HUES48 (cell line): ENCODE measurements around the gene APCDD1L.

Experiments
- H3K27ac ChIP-seq: one replicate; pipeline ENCODE4 v1.7.0; 2013; ENCODE audit warnings: low read depth, low read length, inconsistent platforms
- H3K27me3 ChIP-seq: 2 replicates; pipeline ENCODE4 v1.6.1; 2013; ENCODE audit warnings: mild to moderate bottlenecking, low read length; ENCODE audit not compliant: control insufficient read depth, insufficient read depth
- H3K36me3 ChIP-seq: 2 replicates; pipeline ENCODE4 v1.6.1; 2013; ENCODE audit warnings: low read length; ENCODE audit not compliant: control insufficient read depth, insufficient read depth
- H3K4me1 ChIP-seq: 2 replicates; pipeline ENCODE4 v1.6.1; 2013; ENCODE audit warnings: mild to moderate bottlenecking, low read length; ENCODE audit not compliant: control insufficient read depth, insufficient read depth
- H3K4me3 ChIP-seq: 2 replicates; pipeline ENCODE4 v1.5.1; 2013; ENCODE audit warnings: mild to moderate bottlenecking, low read depth, low read length
- H3K9ac ChIP-seq: 2 replicates; pipeline ENCODE4 v1.6.1; 2013; ENCODE audit warnings: mild to moderate bottlenecking, low read depth, low read length, moderate library complexity
- H3K9me3 ChIP-seq: 2 replicates; pipeline ENCODE4 v1.6.1; 2013; ENCODE audit warnings: low read length; ENCODE audit not compliant: control insufficient read depth, insufficient read depth

Gene APCDD1L

GRCh38 chr20:58471193-58472164, 43.7 kb downstream of the APCDD1L start:
- Histone ChIP-seq H3K9ac (no peak overlapping the region), H3K36me3 (no peaks in the 10 kb centered on the region), H3K4me3 (no peak overlapping the region), H3K9me3 (0 out of 2 replicates have a peak, but pooled peaks cover 1% of the 10 kb centered on the region), H3K27ac (no peak overlapping the region), H3K27me3 (no peaks in the 10 kb centered on the region), H3K4me1 (no peaks in the 10 kb centered on the region)

DNA sequence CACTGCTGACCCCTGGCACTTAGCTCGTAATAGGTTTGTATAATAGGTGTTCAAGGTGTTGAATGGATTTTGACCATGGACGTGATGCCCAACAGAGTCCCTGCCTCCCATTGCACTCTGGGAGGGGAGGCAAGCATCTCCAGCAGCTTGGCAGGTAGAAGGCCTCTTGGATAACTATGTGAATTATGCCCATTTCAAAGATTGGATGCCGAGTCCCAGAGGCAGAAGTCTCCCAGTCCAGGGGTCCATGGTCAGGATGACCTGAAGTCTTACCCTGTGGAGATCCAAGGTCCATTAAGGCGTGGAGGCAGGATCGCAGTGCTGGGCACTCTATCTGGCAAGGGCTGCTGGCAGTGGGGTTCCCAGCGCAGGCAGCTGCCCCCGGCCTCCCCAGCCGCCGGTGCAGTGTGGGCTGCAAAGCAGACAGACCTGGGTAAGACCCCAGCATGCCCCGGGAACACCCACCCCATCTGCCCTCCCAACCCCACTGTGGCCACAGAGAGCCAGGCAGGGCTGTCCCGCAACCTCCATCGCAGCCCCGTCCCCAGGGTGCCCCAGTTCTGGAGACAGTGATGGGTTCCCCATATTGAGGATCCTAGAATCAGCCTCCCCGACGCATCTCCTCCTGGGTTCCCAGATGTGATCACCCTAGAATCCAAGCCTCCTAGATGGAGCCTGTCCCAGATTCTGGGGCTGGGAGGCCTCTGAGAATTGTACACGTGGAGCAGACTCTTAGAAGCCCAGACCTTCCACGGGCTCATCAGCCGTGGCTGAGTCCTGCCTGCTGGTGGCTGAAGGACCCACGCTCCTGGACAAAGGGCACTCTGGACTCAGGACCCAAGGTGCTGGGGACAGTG, 44.6 kb downstream of the APCDD1L start:
- H3K9ac ChIP-seq: no peak overlapping the region
- H3K36me3 ChIP-seq: no peaks in the 10 kb centered on the region
- no peaks in the 10 kb centered on the region for H3K4me1 ChIP-seq
- no peaks in the 10 kb centered on the region for H3K9me3 ChIP-seq
- no peaks in the 10 kb centered on the region for H3K27me3 ChIP-seq
- no peak overlapping the region for H3K4me3 ChIP-seq
- no peak overlapping the region for H3K27ac ChIP-seq

GRCh38 chr20:58469616-58470015, 45.6 kb downstream of the APCDD1L start:
- Histone ChIP-seq H3K27me3 (no peaks in the 10 kb centered on the region), H3K9me3 (no peaks in the 10 kb centered on the region), H3K36me3 (no peaks in the 10 kb centered on the region), H3K4me1 (no peaks in the 10 kb centered on the region), H3K27ac (no peak overlapping the region), H3K9ac (no peak overlapping the region), H3K4me3 (no peak overlapping the region)

GRCh38 chr20:58467572-58468527, 47.3 kb downstream of the APCDD1L start:
- Histone ChIP-seq H3K9me3 (no peaks in the 10 kb centered on the region), H3K4me1 (no peaks in the 10 kb centered on the region), H3K27me3 (no peaks in the 10 kb centered on the region), H3K9ac (no peak overlapping the region), H3K4me3 (no peak overlapping the region), H3K27ac (no peak overlapping the region), H3K36me3 (no peaks in the 10 kb centered on the region)

DNA sequence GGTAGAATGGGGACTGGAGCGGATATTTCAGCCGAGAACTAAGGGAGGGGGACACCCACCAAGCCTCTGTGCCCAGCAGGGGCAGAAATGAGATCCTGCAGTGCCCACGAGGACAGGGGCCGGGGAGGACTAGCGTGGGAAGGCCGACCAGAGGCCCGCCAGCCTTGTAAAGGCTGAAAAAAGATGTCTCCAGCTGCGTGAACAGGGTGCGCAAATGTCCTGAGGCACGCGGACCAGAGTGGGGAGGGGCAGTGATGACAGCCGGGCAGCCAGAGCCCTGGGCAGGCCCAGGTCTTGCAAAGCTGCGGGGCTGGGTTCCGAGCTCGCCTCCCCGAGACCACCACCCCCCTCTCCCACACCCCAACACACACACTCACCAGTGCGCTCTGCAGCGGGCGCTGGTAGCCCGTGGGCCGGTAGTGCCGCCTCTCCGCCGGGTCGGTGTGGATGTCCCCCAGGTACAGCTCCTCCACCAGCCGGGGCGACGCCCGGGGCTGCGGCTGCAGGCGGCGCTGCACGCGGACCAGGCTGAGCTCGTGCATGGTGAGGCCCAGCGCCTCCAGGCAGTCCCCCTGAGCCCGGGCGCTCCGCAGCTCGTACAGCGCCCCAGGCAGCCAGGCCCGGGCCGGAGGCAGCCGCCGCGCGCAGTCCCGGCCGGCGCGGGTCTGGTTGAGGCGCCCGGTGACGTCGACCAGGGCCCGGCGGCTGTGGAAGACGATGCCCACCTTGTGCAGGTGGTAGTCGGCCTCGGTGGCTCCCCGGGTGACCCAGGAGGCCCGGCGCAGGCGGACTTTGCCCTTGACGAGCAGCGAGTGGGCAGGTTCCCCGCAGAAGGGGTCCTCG, 48.2 kb downstream of the APCDD1L start:
- no peaks in the 10 kb centered on the region for H3K27me3 ChIP-seq
- H3K9ac ChIP-seq: no peak overlapping the region
- H3K9me3 ChIP-seq: no peaks in the 10 kb centered on the region
- no peak overlapping the region for H3K27ac ChIP-seq
- H3K4me1 ChIP-seq: no peaks in the 10 kb centered on the region
- H3K36me3 ChIP-seq: no peaks in the 10 kb centered on the region
- no peak overlapping the region for H3K4me3 ChIP-seq

- no peaks in the 10 kb centered on the region for H3K4me1 ChIP-seq
- H3K9ac ChIP-seq: no peak overlapping the region
- H3K36me3 ChIP-seq: no peaks in the 10 kb centered on the region
- no peaks in the 10 kb centered on the region for H3K9me3 ChIP-seq
- H3K27ac ChIP-seq: no peak overlapping the region
- H3K27me3 ChIP-seq: no peaks in the 10 kb centered on the region
- H3K4me3 ChIP-seq: no peak overlapping the region
Observed at GRCh38 chr20:58466095-58466708, 49.0 kb downstream of the APCDD1L start.

DNA sequence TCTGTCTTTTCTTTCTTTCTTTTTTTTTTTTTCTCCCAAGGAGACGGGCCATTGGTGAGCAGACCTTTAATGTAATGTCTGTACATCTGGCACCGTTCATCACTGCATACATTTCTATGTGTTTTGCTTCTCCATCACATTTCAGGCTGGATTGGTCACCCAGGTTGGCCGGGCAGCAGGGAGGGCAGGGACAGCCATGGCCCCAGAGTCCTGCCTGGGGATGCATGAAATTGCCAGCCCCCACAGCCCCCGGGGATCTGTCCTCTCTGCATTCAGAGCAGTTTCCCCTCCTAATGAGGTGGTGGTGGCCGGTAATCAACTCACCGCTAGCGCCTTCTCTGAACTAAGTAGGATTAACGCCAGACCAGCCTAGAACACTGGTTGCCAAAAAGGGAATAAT, 50.4 kb downstream of the APCDD1L start:
- H3K36me3 ChIP-seq: no peaks in the 10 kb centered on the region
- H3K27ac ChIP-seq: no peak overlapping the region
- no peaks in the 10 kb centered on the region for H3K27me3 ChIP-seq
- H3K9ac ChIP-seq: no peak overlapping the region
- H3K4me3 ChIP-seq: no peak overlapping the region
- H3K4me1 ChIP-seq: no peaks in the 10 kb centered on the region
- no peaks in the 10 kb centered on the region for H3K9me3 ChIP-seq

GRCh38 chr20:58463256-58463655, 51.9 kb downstream of the APCDD1L start:
- peaks cover 7% of the 10 kb centered on the region; the same call in 1 of the 2 replicates for H3K4me1 ChIP-seq
- no peaks in the 10 kb centered on the region for H3K27me3 ChIP-seq
- H3K9ac ChIP-seq: no peak overlapping the region
- H3K9me3 ChIP-seq: no peaks in the 10 kb centered on the region
- H3K4me3 ChIP-seq: no peak overlapping the region
- no peak overlapping the region for H3K27ac ChIP-seq
- H3K36me3 ChIP-seq: no peaks in the 10 kb centered on the region

DNA sequence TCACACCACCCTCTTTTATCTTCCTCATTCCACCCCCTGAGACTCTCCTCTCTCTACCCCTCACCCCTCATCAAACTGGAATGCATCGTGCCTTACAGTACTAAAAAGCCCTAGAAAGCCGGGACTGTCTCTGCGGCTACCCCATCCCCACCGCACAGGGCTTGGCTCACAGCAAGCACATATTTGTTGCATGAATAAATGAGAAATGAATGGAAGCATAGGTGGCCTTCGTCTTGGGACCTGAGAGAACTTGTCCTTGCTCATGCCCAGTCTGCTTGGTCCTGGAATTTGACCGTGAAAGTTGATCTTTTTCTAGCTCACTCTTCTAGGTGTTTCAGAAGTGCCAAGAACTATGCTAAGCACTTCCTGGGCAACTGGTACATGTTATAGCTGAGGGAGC, 53.3 kb downstream of the APCDD1L start:
- H3K4me1 ChIP-seq: peaks cover 7% of the 10 kb centered on the region; the same call in 1 of the 2 replicates
- H3K27ac ChIP-seq: no peak overlapping the region
- H3K9ac ChIP-seq: no peak overlapping the region
- no peaks in the 10 kb centered on the region for H3K9me3 ChIP-seq
- no peaks in the 10 kb centered on the region for H3K27me3 ChIP-seq
- no peaks in the 10 kb centered on the region for H3K36me3 ChIP-seq
- H3K4me3 ChIP-seq: no peak overlapping the region
